ENCODE results near the gene PKD1L1. TPM values are rescaled to one million over a fixed set of nuclear protein-coding genes. Genes with fewer than 3 reads are reported as not detected.

PKD1L1 gene
- total RNA-seq, 1 experiment from 2014 or later = 0.17 TPM

GRCh38 chr7:47741984-47742383, 206.3 kb downstream of the PKD1L1 start:
- no TSS peak for BruUV-seq (replicated peaks)
- H3K4me2 ChIP-seq (ENCODE audit: low read length) = no peak overlapping the region
- CTCF ChIA-PET = no interaction called here
- H4K20me1 ChIP-seq (ENCODE audit: insufficient read depth) = no peaks in the 10 kb centered on the region
- H3K4me3 ChIP-seq (replicated peaks in 1 of 2; ENCODE audit: low read depth in 1 of 2, low read length in 2 of 2) = no peak overlapping the region
- no peaks in the 10 kb centered on the region for H3K79me2 ChIP-seq (ENCODE audit: insufficient read depth, low read length)
- H3K27ac ChIP-seq (ENCODE audit: low read depth, low read length) = no peak overlapping the region
- DNase-seq (ENCODE audit: low read depth, low spot score) = no peak
- H2AFZ ChIP-seq (ENCODE audit: low read depth, low read length, poor library complexity, severe bottlenecking) = no peak overlapping the region
- H3K36me3 ChIP-seq (ENCODE audit: control insufficient read depth in 1 of 2, insufficient read depth in 2 of 2, low read length in 2 of 2) = no peaks in the 10 kb centered on the region
- H3K9ac ChIP-seq (ENCODE audit: low read length) = no peak overlapping the region
- no peaks in the 10 kb centered on the region for H3K27me3 ChIP-seq (ENCODE audit: insufficient read depth, low read length)
- H3K9me3 ChIP-seq (ENCODE audit: control insufficient read depth in 1 of 2, insufficient read depth in 1 of 2, low read depth in 1 of 2, low read length in 2 of 2) = no peaks in the 10 kb centered on the region
- no peaks in the 10 kb centered on the region; a peak in 1 of 4 replicates for H3K4me1 ChIP-seq (ENCODE audit: control insufficient read depth in 1 of 2, insufficient read depth in 2 of 2, low read length in 2 of 2)
- no peak for TF ChIP-seq POLR2A (IDR thresholded peaks at IDR 0.05; ENCODE audit: borderline replicate concordance, extremely low read depth, insufficient read depth, insufficient read length)
- no peak for TF ChIP-seq FOSL1 (IDR thresholded peaks at IDR 0.05; ENCODE audit: low read depth)
- TF ChIP-seq EZH2 (IDR thresholded peaks at IDR 0.05) = no peak
- TF ChIP-seq JUND (IDR thresholded peaks at IDR 0.05) = no peak
- TF ChIP-seq POLR2AphosphoS5 (IDR thresholded peaks at IDR 0.05; ENCODE audit: low read depth, low read length) = no peak
- no peak for TF ChIP-seq CTCF (IDR thresholded peaks at IDR 0.05 in 2 of 3, conservative IDR thresholded peaks at IDR 0.05 in 1 of 3; ENCODE audit: borderline replicate concordance in 1 of 3, insufficient read depth in 1 of 3, low read depth in 2 of 3, low read length in 2 of 3)
- TF ChIP-seq ZNF274 (IDR thresholded peaks at IDR 0.05; ENCODE audit: low read depth, low read length) = no peak
- TF ChIP-seq SRF (IDR thresholded peaks at IDR 0.05; ENCODE audit: low read depth) = no peak
- TF ChIP-seq SIN3A (IDR thresholded peaks at IDR 0.05; ENCODE audit: low read depth) = no peak
- TF ChIP-seq, protein P1, sequence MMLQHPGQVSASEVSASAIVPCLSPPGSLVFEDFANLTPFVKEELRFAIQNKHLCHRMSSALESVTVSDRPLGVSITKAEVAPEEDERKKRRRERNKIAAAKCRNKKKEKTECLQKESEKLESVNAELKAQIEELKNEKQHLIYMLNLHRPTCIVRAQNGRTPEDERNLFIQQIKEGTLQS (IDR thresholded peaks at IDR 0.05) = no peak
- no peak for TF ChIP-seq EGR1 (IDR thresholded peaks at IDR 0.05; ENCODE audit: low read depth)
- TF ChIP-seq CEBPB (IDR thresholded peaks at IDR 0.05; ENCODE audit: low read depth) = no peak
- no peak for TF ChIP-seq EZH2phosphoT487 (IDR thresholded peaks at IDR 0.05; ENCODE audit: borderline replicate concordance)
- TF ChIP-seq YY1 (IDR thresholded peaks at IDR 0.05; ENCODE audit: extremely low read depth, insufficient replicate concordance, low read depth, low read length) = no peak
- TF ChIP-seq, protein P2, sequence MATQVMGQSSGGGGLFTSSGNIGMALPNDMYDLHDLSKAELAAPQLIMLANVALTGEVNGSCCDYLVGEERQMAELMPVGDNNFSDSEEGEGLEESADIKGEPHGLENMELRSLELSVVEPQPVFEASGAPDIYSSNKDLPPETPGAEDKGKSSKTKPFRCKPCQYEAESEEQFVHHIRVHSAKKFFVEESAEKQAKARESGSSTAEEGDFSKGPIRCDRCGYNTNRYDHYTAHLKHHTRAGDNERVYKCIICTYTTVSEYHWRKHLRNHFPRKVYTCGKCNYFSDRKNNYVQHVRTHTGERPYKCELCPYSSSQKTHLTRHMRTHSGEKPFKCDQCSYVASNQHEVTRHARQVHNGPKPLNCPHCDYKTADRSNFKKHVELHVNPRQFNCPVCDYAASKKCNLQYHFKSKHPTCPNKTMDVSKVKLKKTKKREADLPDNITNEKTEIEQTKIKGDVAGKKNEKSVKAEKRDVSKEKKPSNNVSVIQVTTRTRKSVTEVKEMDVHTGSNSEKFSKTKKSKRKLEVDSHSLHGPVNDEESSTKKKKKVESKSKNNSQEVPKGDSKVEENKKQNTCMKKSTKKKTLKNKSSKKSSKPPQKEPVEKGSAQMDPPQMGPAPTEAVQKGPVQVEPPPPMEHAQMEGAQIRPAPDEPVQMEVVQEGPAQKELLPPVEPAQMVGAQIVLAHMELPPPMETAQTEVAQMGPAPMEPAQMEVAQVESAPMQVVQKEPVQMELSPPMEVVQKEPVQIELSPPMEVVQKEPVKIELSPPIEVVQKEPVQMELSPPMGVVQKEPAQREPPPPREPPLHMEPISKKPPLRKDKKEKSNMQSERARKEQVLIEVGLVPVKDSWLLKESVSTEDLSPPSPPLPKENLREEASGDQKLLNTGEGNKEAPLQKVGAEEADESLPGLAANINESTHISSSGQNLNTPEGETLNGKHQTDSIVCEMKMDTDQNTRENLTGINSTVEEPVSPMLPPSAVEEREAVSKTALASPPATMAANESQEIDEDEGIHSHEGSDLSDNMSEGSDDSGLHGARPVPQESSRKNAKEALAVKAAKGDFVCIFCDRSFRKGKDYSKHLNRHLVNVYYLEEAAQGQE (IDR thresholded peaks at IDR 0.05; ENCODE audit: low read depth) = no peak
- TF ChIP-seq, protein P3, sequence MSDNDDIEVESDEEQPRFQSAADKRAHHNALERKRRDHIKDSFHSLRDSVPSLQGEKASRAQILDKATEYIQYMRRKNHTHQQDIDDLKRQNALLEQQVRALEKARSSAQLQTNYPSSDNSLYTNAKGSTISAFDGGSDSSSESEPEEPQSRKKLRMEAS (IDR thresholded peaks at IDR 0.05) = no peak
- RAD21 ChIA-PET (ENCODE audit: low non-redundant PET in 1 of 2, low total read pairs in 2 of 2, uncharacterized antibody in 2 of 2, unreplicated experiment in 2 of 2) = no interaction called here
- no peaks in the 10 kb centered on the region for H3K9me2 ChIP-seq (ENCODE audit: insufficient read depth)
- POLR2A ChIA-PET = no interaction called here
- no peak for ATAC-seq
- intact Hi-C loops (cut with micrococcal nuclease) = no loop called here

Data from HCT116 (cell line).